SJCRH30 (cell line): Measurements from ENCODE around the gene TPP2. TPM values are rescaled to one million over a fixed set of nuclear protein-coding genes. Genes with fewer than 3 reads are reported as not detected.
A peak's percentile ranks its signal among the peaks of the same experiment; 100 is the strongest.

Experiments
- DNase-seq, 2 experiments: peaks; one replicate each; pipeline ENCODE4 v3.0.0-alpha.2; 2015 to 2020
- H3K27ac ChIP-seq: fragments of 250-450 bp; sonication (Bioruptor Pico); 2 replicates; pipeline ENCODE4 v1.5.1; 2020; ENCODE audit warnings: mild to moderate bottlenecking, moderate library complexity
- H3K27me3 ChIP-seq: fragments of 250-450 bp; sonication (Bioruptor Pico); 2 replicates; pipeline ENCODE4 v1.5.1; 2020; ENCODE audit warnings: mild to moderate bottlenecking, moderate library complexity
- H3K36me3 ChIP-seq: fragments of 250-450 bp; sonication (Bioruptor Pico); 2 replicates; pipeline ENCODE4 v1.5.1; 2020; ENCODE audit warnings: mild to moderate bottlenecking, moderate library complexity
- H3K4me1 ChIP-seq: fragments of 250-450 bp; sonication (Bioruptor Pico); 2 replicates; pipeline ENCODE4 v1.5.1; 2020; ENCODE audit warnings: mild to moderate bottlenecking, moderate library complexity
- H3K4me3 ChIP-seq: fragments of 250-450 bp; sonication (Bioruptor Pico); 2 replicates; pipeline ENCODE4 v1.5.1; 2020; ENCODE audit warnings: mild to moderate bottlenecking, moderate library complexity
- H3K9me3 ChIP-seq: fragments of 250-450 bp; sonication (Bioruptor Pico); replicated peaks from 2 replicates; pipeline ENCODE4 v1.5.1; 2020; ENCODE audit warnings: mild to moderate bottlenecking, moderate library complexity
- total RNA-seq: library from RNA; depleted of rRNA; stranded (reverse); fragments of >200 nt; shearing (Covaris generic); gene quantifications from 2 replicates; pipeline ENCODE4 v1.2.3, GENCODE V29; 2014

The TPP2 gene
- total RNA-seq, 1 experiment from 2014 or later, result 84.6 TPM

DNA sequence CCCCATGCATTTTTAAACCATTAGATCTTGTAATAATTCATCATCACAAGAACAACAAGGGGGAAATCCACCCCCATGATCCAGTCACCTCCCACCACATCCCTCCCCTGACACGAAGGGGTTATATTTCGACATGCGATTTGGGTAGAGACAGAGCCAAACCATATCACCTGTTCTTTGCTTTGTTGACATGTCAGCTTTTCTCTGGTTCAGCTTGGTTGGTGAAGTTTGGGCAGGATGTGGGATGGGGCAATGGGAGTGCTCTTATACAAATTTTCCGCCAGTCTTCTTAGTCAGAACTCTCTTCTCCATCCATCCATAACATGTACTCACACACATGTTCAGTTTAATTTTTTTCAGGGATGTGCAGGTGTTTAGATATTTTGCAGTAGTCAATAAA, 12.9 kb downstream of the TPP2 start:
- Histone ChIP-seq H3K9me3 (no peaks in the 10 kb centered on the region), H3K4me1 (no peaks in the 10 kb centered on the region), H3K27ac (no peak overlapping the region), H3K4me3 (no peak overlapping the region), H3K36me3 (peaks cover 48% of the 10 kb centered on the region), H3K27me3 (no peaks in the 10 kb centered on the region)
- no peak for DNase-seq

DNA sequence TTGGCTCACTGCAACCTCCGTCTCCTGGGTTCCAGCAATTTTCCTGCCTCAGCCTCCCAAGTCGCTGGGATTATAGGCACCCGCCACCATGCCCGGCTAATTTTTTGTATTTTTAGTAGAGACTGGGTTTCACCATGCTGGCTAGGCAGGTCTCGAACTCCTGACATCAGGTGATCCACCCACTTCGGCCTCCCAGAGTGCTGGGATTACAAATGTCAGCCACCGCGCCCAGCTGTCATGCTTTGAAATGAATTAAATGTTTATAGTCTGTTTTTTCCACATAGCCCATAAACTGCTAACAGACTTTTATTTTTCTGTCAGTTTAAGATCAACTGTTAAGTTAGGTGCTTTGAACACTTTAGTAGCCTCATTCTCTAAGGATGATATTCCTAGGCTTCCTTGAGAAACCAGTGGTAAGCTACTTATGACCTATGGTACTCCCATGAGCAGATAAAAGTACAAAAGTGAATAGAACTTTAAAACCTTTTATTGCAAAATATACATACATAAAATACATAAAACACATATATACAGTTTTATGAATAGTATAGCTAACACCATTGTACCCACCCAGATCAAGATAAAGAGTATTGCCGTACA, 13.6 kb downstream of the TPP2 start:
- Histone ChIP-seq H3K36me3 (peaks cover 46% of the 10 kb centered on the region), H3K27ac (no peak overlapping the region), H3K4me3 (no peak overlapping the region), H3K4me1 (no peaks in the 10 kb centered on the region), H3K27me3 (no peaks in the 10 kb centered on the region), H3K9me3 (no peaks in the 10 kb centered on the region)
- DNase-seq, result no peak

GRCh38 chr13:102617697-102618350, 21.0 kb downstream of the TPP2 start:
- no peak for DNase-seq

GRCh38 chr13:102620516-102620915, 23.7 kb downstream of the TPP2 start:
- H3K27ac ChIP-seq, result no peak overlapping the region
- peaks cover 65% of the 10 kb centered on the region for H3K36me3 ChIP-seq
- peaks cover 7% of the 10 kb centered on the region; the same call in 1 of the 2 replicates for H3K4me1 ChIP-seq
- peak; percentile 6 to 18 for DNase-seq
- no peaks in the 10 kb centered on the region for H3K9me3 ChIP-seq
- H3K27me3 ChIP-seq, result no peaks in the 10 kb centered on the region
- no peak overlapping the region for H3K4me3 ChIP-seq

More at GRCh38 chr13:102617697-102618350, 21.0 kb downstream of the TPP2 start:
- Histone ChIP-seq H3K36me3 (peaks cover 60% of the 10 kb centered on the region), H3K9me3 (no peaks in the 10 kb centered on the region), H3K4me1 (peaks cover 7% of the 10 kb centered on the region; the same call in 1 of the 2 replicates), H3K4me3 (no peak overlapping the region), H3K27ac (no peak overlapping the region), H3K27me3 (no peaks in the 10 kb centered on the region)

DNA sequence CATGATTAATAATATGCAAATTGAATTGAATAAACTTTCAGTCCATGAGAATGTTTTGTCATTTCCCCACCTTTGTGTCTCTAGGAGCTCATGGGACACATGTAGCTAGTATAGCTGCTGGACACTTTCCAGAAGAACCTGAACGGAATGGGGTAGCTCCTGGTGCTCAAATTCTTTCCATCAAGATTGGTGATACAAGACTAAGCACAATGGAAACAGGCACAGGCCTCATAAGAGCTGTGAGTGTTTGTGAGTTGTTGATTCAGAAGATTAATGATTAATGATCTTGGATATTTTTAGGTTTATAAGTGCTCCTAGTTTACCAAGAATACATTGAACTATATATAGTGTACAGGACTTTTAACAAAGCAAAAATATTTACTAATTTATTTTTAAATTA, 30.1 kb downstream of the TPP2 start:
- Histone ChIP-seq H3K36me3 (peaks cover 58% of the 10 kb centered on the region), H3K4me1 (no peaks in the 10 kb centered on the region), H3K27me3 (no peaks in the 10 kb centered on the region), H3K9me3 (no peaks in the 10 kb centered on the region), H3K4me3 (no peak overlapping the region), H3K27ac (no peak overlapping the region)
- no peak for DNase-seq

DNA sequence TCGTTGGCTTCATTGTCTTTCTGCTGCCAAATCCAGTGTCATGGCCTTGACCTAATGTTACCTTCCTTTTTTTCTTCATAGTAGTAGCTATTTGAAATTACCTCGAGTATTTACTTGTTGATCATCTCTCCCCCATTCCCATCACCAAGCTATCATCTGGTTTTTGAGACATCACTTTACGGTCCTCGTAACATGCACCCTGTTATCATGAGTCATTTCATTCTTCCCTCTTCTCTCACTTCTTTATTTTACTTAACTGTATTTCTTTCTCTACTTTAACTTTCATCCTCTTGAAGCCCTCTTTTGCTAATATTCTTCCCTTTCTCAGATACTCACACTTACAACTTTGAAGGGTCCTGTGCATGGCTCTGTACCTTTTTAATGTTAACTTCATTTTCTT, 31.8 kb downstream of the TPP2 start:
- no peaks in the 10 kb centered on the region for H3K9me3 ChIP-seq
- no peak overlapping the region for H3K4me3 ChIP-seq
- no peak for DNase-seq
- H3K27me3 ChIP-seq, result no peaks in the 10 kb centered on the region
- H3K27ac ChIP-seq, result no peak overlapping the region
- H3K4me1 ChIP-seq, result no peaks in the 10 kb centered on the region
- peaks cover 60% of the 10 kb centered on the region for H3K36me3 ChIP-seq

DNA sequence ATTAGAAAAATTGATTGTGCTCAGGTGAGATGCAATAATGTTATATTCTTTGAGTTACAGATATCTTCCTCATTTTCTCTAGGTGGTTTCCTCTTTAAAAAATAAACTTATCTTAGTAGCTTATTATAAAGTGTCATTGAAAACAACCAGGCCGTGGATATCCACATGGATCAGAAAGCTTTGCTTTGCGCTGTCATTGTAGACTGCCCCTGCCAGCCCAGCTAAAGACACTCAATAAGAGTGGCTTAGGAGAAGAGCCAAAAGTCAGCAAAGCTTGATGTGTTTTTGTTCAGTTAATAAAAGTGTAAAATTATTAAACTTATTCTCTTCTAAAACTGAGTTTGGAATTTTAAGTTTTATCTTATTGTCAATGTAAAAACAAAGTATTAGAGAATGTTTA, 34.4 kb downstream of the TPP2 start:
- H3K27ac ChIP-seq, result no peak overlapping the region
- H3K9me3 ChIP-seq, result no peaks in the 10 kb centered on the region
- no peak overlapping the region for H3K4me3 ChIP-seq
- DNase-seq, result no peak
- peaks cover 55% of the 10 kb centered on the region for H3K36me3 ChIP-seq
- H3K27me3 ChIP-seq, result no peaks in the 10 kb centered on the region
- no peaks in the 10 kb centered on the region for H3K4me1 ChIP-seq

GRCh38 chr13:102638741-102639140, 42.0 kb downstream of the TPP2 start:
- H3K4me3 ChIP-seq, result no peak overlapping the region
- no peak for DNase-seq
- no peaks in the 10 kb centered on the region for H3K4me1 ChIP-seq
- no peaks in the 10 kb centered on the region for H3K27me3 ChIP-seq
- H3K36me3 ChIP-seq, result peaks cover 63% of the 10 kb centered on the region
- H3K27ac ChIP-seq, result no peak overlapping the region
- no peaks in the 10 kb centered on the region for H3K9me3 ChIP-seq

- no peak for DNase-seq
- H3K27ac ChIP-seq, result no peak overlapping the region
- H3K27me3 ChIP-seq, result no peaks in the 10 kb centered on the region
- peaks cover 67% of the 10 kb centered on the region for H3K36me3 ChIP-seq
- H3K4me1 ChIP-seq, result no peaks in the 10 kb centered on the region
- H3K4me3 ChIP-seq, result no peak overlapping the region
- no peaks in the 10 kb centered on the region for H3K9me3 ChIP-seq
Observed at GRCh38 chr13:102642029-102642428, 45.2 kb downstream of the TPP2 start.

DNA sequence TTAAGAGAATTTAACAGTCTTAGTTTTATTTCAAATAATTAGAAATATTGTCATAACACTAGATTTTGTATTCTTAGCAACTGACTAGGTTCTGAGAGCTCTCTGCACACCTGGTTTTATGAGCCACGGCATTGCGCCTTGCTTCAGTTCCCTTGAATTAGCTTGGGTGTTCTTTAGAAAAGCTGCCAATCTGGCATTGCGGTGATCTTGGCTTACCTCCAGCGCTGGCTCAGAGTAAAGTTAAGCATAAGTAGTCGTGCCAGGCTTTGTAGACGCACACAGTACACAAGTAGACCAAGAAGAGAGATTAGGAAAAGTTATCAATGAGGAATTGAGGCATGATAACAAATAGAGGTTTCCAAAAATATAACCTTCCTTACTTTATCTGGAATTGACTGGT, 45.7 kb downstream of the TPP2 start:
- Histone ChIP-seq H3K36me3 (peaks cover 67% of the 10 kb centered on the region), H3K9me3 (no peaks in the 10 kb centered on the region), H3K4me1 (no peaks in the 10 kb centered on the region)

DNA sequence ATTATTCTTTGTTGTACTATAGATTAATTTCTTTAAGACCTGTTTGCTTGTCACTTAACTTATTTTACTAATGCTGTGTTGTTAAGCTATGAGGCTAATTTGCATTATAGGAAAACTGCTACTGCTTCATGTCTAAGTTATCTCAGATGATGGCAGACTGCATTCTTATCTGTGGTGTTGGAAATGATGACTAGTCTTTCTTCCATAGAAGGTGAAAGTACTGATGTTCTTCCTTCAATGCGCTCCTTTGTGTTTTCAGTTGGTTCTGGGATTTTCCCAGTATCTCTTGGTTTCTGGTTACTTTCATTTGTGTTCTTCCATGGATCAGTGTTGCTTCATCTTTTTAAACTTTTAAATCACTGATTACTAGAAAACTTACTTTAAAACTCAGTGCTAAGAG, 46.9 kb downstream of the TPP2 start:
- Histone ChIP-seq H3K27me3 (no peaks in the 10 kb centered on the region), H3K36me3 (peaks cover 65% of the 10 kb centered on the region), H3K27ac (no peak overlapping the region), H3K9me3 (no peaks in the 10 kb centered on the region), H3K4me3 (no peak overlapping the region), H3K4me1 (no peaks in the 10 kb centered on the region)
- DNase-seq, result no peak

More for the DNA sequence above, 45.7 kb downstream of the TPP2 start:
- H3K27ac ChIP-seq, result no peak overlapping the region
- no peak overlapping the region for H3K4me3 ChIP-seq
- no peaks in the 10 kb centered on the region for H3K27me3 ChIP-seq
- no peak for DNase-seq

GRCh38 chr13:102645701-102646100, 48.9 kb downstream of the TPP2 start:
- Histone ChIP-seq H3K36me3 (peaks cover 73% of the 10 kb centered on the region), H3K27me3 (no peaks in the 10 kb centered on the region; the same call in 1 of the 2 replicates), H3K4me1 (peaks cover 7% of the 10 kb centered on the region)

GRCh38 chr13:102648046-102648445, 51.3 kb downstream of the TPP2 start:
- Histone ChIP-seq H3K4me1 (peaks cover 13% of the 10 kb centered on the region), H3K36me3 (peaks cover 75% of the 10 kb centered on the region), H3K27ac (no peak overlapping the region), H3K9me3 (no peaks in the 10 kb centered on the region), H3K27me3 (no peaks in the 10 kb centered on the region; the same call in 1 of the 2 replicates), H3K4me3 (no peak overlapping the region)
- no peak for DNase-seq

More at GRCh38 chr13:102645701-102646100, 48.9 kb downstream of the TPP2 start:
- Histone ChIP-seq H3K27ac (no peak overlapping the region), H3K4me3 (no peak overlapping the region), H3K9me3 (no peaks in the 10 kb centered on the region)
- no peak for DNase-seq

DNA sequence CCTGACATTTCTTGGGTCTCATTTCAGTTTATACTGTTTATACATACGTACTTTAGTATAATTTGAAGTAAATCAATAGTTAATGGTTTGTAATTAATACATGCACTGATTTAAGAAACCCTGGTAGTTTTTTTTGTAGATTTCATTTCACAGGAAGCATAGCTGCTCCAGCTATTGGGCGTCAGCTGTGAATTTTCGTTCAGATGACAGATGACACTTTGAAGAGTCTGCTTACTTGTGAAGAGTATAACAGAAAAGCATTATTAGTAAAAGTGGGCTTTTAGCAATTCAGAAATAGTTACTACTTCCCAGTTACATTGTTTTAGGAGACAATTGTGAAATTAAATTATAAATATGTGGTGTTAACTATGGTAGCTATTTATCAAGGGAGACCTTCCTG, 53.7 kb downstream of the TPP2 start:
- peak in 1 of 2 experiments; percentile 12 for DNase-seq
- no peak overlapping the region for H3K4me3 ChIP-seq
- H3K27me3 ChIP-seq, result no peaks in the 10 kb centered on the region; the same call in 1 of the 2 replicates
- peaks cover 13% of the 10 kb centered on the region for H3K4me1 ChIP-seq
- no peaks in the 10 kb centered on the region for H3K9me3 ChIP-seq
- H3K27ac ChIP-seq, result peak overlapping the region; percentile 8; the same call in 1 of the 2 replicates
- peaks cover 66% of the 10 kb centered on the region for H3K36me3 ChIP-seq

GRCh38 chr13:102651392-102651791, 54.6 kb downstream of the TPP2 start:
- no peaks in the 10 kb centered on the region; the same call in 1 of the 2 replicates for H3K27me3 ChIP-seq
- H3K4me3 ChIP-seq, result no peak overlapping the region
- peaks cover 13% of the 10 kb centered on the region for H3K4me1 ChIP-seq
- H3K9me3 ChIP-seq, result no peaks in the 10 kb centered on the region
- H3K36me3 ChIP-seq, result peaks cover 65% of the 10 kb centered on the region
- H3K27ac ChIP-seq, result no peak overlapping the region; the same call in 1 of the 2 replicates
- DNase-seq, result no peak
